GM19395 (cell line): ENCODE measurements around the gene SKIC2.
"Not testable (repeated sequence)": the region's sequence is repeated elsewhere in the genome, so short reads cannot be mapped to it uniquely, and the experiment has no call there.

Experiments
- ATAC-seq: cut with Tn5 transposase; IDR thresholded peaks from one replicate; pipeline ENCODE4 v1.9.1; 2021; ENCODE audit warnings: mild to moderate bottlenecking, moderate library complexity; ENCODE audit not compliant: unreplicated experiment

SKIC2 gene

DNA sequence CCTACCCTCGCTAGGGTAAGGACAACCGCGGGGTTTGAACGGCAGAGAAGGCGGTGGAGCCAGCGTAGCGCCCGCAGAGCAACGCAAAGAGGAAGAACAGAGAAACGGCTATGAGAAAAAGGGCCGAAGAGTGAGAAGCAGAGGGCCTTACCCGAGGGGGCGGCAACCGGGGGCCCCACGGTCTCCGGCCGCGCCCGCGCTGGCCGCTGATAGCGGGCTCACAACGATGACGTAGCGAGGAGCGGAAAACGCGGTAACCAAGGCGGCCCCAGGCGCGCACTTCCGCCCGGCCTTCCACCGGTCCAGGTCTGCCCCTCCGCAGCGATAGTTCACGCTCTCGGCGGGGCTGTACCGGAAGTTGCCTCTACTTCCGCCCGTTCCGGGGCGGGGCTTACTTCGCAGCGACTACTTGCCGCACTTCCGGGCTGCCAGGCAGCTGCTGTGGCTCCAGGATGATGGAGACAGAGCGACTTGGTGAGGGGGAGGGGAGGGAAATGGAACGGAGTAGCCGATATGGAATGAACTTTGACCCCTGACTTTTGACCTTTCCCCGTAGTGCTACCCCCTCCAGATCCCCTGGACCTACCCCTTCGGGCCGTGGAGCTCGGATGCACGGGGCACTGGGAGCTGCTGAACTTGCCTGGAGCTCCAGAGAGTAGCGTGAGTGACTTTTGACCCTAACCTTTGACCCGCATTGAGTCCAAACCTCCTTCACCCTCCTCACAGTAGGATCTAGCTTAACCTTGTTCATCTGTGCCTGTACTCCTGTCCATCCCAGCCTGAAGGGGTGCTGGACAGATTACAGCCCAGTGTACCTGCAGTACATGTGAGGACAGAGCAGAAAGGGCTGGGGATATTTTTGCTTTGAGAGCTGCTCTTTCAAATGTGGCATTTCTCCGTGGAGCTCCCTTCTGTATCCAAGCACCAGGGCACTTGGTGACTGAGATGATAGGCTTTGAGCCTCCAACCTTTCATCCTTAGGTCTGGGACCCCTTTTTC is at the start of gene SKIC2, which contains the start of gene NELFE:
Gene SKIC2 (plus strand): TSS at position 435 of the 999 bp plus-strand sequence. CDS start 18 bp downstream, at position 453.
Gene NELFE (minus strand): TSS at position 231 of the 999 bp plus-strand sequence. CDS start 525 bp downstream, outside the sequence.
- peak; percentile 90 for ATAC-seq

GRCh38 chr6:31909298-31909697 is 49.7 kb upstream of the SKIC2 start:
- not testable (repeated sequence) for ATAC-seq

DNA sequence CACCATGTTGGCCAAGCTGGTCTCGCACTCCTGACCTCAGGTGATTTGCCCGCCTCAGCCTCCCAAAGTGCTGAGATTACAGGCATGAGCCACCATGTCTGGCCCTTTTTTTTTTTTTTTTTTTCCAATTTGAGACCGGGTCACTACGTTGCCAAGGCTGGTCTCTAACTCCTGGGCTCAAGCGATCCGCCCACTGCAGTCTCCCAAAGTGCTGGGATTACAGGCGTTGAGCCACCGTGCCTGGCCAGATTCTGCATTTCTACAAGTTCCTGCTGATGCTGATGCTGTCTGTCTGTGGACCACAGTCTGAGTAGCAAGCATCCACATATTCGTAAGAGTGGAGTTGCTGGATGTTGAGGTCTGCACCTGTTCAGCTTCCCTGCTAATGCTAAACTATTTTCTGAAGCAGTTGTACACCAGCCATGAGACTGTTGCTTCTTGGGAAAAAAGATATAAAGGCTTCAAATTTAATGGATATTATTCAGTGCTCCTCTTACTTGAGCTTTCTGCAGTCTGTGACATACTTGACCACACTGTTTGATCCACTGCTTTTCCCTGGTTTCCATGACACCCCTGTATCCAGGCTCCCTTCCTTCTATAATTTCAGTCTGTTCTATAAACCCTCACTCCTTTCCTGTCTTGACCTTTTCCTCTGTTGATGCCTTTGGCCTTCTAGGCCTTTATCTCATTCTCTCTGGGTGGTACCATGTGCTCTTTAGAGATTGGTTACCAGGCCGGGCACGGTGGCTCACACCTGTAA is 47.0 kb upstream of the SKIC2 start:
- no peak for ATAC-seq

DNA sequence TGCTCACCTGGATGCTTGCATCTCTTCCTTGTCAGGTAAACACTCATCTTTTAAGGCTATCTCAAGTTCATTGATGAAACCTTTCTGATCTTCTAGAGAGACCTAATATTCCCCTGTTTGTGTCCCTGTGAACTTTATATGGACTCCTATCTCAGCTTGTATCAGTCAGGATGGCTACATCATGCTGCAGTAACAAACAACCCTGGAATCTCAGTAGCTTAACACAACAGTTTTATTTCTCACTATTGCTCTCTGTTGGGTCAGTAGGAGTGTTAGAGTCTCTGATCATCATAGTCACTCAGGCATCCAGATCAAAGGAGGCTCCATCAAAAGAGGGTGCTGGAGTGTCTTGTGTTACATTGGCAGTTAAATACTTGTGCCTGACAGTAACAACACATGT is 43.6 kb upstream of the SKIC2 start:
- ATAC-seq = no peak

DNA sequence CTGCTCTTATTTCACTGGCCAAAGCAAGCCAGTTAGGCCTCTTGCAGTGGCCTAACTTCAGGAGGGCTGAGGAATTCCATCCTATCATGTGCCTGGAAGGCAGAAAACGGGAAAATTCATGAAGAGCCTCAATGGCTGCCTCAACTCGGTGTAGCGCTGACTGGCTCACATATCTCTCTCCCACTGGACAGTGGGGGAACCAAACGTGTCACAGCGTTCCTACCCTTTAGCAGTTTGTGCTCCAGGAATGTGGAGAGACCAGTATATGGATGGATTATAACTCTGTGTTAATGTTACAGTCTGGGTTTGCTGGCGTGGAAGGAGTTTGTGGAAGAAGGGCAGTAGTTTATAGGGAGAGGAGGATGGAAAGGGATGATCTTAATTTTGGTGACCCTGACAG is 43.2 kb upstream of the SKIC2 start:
- ATAC-seq = no peak

- ATAC-seq = no peak
These were observed 40.8 kb upstream of the SKIC2 start for GRCh38 chr6:31918069-31918720.

- no peak for ATAC-seq
These were observed 39.2 kb upstream of the SKIC2 start for GRCh38 chr6:31919624-31920303.

GRCh38 chr6:31920811-31921210 is 38.2 kb upstream of the SKIC2 start:
- no peak for ATAC-seq

- ATAC-seq = no peak
These were observed 36.0 kb upstream of the SKIC2 start for GRCh38 chr6:31922942-31923341.

DNA sequence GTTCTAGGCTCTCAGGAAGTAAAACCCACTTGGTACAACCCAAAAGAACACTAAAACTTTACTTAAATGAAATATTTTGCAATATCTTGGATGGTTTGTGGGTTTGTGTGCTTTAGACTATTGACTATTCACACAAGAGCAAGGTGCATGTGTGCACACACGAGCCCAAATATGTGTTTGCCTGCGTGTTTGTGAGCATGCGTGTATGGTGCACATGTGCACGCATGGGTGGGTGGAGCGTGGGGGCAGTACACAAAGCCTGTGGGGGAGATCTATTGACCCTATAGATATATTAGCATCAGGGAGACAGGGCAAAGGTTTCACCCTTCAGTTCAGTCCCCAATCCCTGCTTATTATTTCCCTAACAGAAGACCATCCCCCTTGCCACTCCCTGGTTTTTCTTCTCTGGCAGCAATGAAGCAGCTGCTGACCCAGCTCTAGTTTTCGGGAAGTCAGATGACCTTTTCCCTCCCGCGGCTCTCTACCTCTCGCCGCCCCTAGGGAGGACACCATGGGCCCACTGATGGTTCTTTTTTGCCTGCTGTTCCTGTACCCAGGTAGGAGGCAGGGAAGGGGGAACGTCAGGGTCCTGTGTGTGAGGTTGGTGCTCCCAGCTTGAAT is 31.6 kb upstream of the SKIC2 start, which contains the start of gene C2:
Gene C2 (plus strand): TSS at position 476 of the 621 bp plus-strand sequence. CDS start 36 bp downstream, at position 512.
- ATAC-seq = no peak

DNA sequence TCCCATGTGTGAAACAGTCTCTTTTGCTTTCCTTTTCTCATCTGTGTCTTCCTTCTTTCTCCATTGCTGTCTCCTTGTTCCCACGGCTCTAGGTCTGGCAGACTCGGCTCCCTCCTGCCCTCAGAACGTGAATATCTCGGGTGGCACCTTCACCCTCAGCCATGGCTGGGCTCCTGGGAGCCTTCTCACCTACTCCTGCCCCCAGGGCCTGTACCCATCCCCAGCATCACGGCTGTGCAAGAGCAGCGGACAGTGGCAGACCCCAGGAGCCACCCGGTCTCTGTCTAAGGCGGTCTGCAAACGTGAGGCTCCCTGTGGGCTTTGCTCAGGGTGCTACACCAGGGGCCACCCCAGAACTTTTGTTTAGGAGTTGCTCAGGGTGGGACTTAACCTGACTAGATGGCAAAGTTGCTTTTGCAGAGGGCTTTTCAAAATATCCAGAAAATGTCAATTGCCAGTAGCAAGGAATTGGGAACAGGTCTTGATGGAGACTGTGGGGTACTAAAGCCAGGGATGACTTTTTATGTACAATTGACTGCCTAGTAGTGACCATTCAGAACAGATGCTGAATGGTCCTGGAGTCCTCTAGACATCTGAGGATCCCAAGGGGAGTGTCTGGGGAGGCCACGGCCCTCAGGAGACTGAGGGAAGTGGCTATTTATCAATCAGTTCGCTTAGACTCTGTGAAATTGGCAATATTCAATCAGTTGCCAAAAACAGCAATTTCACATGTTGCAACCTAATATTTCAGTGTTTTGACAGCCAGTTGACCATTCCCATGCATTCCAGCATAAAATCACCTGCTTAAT is 30.9 kb upstream of the SKIC2 start:
- ATAC-seq = no peak

DNA sequence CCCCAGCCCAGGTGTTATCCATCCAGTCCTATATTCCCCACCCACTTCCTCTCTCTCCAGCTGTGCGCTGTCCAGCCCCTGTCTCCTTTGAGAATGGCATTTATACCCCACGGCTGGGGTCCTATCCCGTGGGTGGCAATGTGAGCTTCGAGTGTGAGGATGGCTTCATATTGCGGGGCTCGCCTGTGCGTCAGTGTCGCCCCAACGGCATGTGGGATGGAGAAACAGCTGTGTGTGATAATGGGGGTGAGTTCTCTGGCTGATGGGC is 30.4 kb upstream of the SKIC2 start:
- ATAC-seq = no peak

- no peak for ATAC-seq
These were observed 28.0 kb upstream of the SKIC2 start for GRCh38 chr6:31930962-31931361.

DNA sequence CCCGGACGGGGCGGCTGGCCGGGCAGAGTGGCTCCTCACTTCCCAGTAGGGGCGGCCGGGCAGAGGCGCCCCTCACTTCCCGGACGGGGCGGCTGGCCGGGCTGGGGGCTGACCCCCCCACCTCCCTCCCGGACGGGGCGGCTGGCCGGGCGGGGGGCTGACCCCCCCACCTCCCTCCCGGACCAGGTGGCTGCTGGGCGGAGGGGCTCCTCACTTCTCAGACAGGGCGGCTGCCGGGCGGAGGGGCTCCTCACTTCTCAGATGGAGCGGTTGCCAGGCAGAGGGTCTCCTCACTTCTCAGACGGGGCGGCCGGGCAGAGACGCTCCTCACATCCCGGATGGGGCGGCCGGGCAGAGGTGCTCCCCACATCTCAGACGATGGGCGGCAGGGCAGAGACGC is 26.8 kb upstream of the SKIC2 start:
- ATAC-seq = not testable (repeated sequence)

- ATAC-seq = no peak
These were observed 25.4 kb upstream of the SKIC2 start for GRCh38 chr6:31933537-31933936.

DNA sequence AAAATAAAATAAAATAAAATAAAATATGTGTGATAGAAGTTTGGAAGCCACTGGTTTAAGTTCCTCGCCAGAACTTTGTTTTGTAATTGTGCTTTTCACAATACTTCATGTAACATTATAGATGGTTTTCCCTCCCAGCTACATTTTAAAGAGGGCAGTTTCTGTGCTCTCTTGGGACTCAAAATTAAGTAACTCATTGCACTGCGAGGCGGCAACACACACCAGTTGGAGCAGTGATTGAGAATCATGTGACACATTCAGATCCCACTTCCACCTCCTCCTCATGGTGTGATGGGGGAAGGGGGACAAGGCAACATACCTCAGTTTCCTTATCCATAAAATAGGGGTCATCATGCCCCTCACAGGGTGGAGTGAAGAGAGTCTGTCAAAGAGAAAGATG is 24.0 kb upstream of the SKIC2 start:
- no peak for ATAC-seq

- ATAC-seq = no peak
These were observed 23.2 kb upstream of the SKIC2 start for GRCh38 chr6:31935823-31936222.

GRCh38 chr6:31940256-31940664 is 18.7 kb upstream of the SKIC2 start:
- no peak for ATAC-seq

DNA sequence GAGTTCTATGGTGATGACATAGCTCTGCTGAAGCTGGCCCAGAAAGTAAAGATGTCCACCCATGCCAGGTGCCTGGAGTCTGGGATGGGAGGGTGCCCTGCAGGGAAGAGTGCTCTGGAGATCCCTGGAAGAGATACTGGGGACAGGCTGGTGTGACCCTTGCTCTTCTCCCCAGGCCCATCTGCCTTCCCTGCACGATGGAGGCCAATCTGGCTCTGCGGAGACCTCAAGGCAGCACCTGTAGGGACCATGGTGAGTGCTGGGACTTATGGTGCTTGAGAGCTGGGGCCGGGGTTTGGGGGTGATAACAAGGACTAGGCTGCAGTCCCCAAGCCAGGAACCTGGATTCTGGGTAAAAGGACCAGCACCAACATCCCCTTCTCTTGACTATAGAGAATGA is 15.2 kb upstream of the SKIC2 start:
- ATAC-seq = no peak
